HG03103 (cell line): ENCODE measurements around the gene FAM228B.

Experiments used
- ATAC-seq: cut with Tn5 transposase; IDR thresholded peaks from one replicate; pipeline ENCODE4 v1.9.1; 2021; ENCODE audit warnings: low read depth; ENCODE audit not compliant: unreplicated experiment

FAM228B gene

DNA sequence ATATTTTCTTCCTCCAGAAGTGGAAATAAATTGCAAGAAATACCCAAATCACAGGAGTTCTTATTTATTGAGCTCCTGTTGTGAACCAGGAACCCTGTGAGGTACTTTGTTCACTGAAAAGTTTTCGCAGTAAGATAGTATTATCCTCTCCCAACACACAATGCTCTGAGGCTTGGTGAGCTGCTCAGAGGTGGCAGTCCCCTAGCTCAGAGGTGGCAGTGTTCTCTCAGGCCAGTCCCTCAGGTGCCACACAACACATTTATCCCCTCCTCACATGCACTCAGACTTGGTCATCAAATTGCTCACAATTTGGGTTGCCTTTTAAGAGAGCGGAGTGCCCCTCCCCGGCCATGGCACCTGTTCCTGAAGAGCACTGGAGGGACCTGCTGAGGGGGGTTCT lies 77.5 kb downstream of the FAM228B start:
- no peak for ATAC-seq

DNA sequence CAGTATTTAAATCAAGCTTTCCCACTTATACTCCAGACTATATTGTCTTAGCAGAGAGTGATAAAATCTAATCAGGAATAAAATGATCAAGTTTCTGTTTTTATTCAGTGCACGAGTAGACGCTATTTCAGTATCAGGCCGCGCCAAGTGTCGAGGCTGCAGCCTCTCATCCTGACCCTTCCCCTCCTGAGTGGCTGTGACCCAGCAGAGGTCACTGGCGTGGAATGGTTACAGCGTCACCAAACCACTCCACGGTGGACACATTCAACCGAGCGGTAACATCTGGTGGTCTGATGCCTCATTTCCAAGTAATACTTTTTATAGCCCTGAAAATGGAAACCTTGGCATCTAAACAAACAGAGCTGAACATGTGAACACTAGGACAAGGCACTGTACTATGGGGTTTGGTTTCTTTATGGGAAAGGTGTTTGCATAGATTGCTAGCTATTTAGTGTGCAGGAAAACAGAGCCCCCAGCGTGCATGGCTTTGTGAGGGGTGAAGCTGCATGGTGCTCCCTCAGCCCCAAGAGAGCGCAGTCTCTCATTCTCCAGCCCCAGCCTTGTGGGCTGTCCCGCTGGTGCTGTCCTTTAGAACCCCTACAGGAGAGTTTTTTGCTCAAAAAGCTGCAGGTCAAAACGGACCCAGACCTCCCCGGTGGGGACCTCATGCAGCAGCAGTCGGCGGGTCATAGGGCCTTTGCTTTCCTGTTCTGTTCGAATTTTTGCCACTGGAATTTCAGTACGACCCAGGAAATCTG lies 79.9 kb downstream of the FAM228B start:
- ATAC-seq, result no peak

DNA sequence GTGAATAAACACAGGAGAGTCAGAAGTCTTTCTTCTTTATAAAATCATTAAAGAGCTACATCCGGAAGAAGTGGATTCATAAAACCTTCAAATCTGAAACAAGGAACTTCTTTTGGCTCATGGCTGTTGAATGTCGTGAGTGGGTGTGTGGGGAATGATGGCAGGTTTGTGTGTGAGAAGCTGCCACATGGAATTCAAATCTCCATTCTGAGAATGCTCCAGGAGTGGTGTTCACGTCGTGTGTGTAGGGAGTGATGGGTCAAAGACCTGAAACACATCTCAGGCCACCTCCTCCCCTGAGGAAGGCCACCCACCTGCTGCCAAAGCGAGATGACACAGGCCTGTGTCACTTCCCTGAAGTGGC lies 80.5 kb downstream of the FAM228B start:
- no peak for ATAC-seq

DNA sequence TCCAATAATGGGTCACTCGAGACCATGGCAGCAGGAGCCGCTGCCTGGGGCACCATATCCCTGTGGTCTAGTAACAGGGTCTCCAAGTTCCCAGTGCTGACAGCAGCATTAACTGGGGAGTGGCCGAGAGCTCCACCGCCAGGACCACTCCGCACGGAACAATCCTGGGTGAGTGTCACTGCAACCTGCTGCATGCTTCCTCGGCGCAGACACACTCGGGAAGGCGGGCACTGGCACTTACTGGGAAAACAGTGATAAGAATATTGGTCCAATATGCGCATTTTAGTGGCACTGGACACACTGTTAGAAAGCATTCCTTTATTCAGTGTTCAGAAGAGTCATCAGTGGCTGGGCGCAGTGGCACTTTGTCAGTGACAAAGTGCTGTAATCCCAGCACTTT lies 81.2 kb downstream of the FAM228B start:
- ATAC-seq, result no peak

DNA sequence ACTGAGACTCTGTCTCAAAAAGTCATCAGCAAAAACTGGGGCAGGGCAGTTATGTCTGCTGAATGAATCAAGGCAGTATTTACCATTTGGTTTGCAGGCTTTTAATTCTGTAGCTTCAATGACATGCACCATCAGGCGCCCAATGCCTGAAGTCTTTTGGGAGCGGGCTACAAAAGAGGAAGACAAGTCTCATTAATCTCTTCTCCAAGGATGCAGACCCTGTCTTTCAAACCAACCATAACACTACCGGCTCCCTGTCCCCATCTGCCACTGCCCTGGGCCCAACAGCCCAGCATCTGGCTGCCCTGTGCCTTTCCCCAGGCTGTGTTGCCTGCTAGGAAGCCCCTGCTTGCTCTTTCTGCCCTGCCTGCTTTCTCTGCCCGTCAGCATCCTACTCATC lies 81.9 kb downstream of the FAM228B start:
- no peak for ATAC-seq

DNA sequence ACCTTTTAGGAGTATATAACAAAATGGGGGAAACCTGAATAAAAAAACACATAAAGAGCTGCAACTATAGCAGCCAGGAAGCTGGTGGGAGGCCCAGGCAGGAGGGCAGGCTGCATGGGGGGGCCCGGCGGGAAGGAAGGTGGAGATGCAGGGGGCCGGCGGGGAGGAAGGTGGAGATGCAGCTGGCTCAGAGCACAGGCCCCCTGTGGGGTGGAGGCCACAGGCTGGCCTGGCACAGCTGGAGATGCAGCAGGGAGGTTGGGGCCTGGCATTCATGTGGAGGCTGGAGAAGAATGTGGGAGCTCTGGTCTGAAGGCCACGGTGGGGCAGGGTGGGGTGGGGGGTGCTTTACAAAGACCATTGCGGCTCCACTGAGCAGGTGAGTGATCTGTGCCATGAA lies 83.0 kb downstream of the FAM228B start:
- ATAC-seq, result no peak

DNA sequence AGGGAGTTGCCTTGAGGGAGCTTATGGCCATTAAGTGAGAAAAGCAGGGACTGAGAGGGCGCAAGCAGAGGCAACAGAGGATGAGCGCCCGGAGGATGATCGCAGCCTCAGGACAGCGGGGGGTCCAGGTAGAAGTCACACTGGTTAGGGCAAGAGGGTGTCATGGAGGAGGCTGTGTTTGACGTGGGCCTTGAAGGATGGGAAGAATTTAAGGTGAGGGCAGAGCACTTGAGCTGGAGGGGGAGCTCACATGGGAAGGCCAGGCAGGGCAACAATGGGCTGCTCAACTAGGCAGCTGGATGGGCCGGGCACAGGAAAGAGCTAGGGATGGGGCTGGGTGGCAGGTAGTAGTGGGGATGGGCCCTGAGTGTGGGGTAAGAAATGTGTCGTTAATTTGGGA lies 83.4 kb downstream of the FAM228B start:
- no peak for ATAC-seq

DNA sequence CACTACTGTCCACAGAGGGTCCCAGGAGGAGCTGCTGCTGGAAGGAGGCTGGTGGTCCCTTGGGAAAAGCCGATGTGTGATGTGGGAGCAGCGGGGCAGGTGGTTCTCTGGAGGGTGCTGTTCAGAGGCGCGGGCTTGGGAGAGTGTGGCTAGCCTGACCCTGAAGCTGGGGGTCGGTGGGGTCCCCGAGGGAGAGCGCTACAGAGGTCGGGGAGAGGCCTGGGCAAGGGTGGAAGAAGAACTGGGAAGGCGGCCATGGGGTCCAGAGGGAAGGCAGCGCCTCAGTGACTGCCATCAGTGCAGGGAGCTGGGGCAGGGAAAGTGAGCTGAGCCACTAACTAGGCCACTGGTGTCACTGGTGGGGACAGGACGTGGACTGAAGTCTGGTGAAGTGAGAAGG lies 84.1 kb downstream of the FAM228B start:
- ATAC-seq, result no peak

DNA sequence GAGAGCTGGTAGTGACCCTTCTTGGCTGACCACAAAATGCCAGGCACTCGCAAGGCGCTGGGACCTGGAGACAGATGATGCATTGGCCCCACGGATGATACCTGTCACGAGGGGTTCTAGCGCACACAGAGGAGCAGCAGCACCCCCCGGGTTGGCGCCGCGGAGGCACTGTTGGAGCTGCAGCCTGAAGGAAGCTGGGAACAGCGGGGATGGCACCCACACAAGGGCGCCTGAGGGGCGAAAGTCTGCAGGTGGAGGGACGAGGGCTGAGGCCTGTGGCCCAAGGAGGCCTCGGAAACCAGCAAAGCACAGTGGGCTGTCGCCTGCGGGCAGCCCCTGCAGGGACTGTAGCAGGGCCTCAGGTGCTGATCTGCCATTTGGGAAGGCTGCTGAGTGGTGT lies 85.2 kb downstream of the FAM228B start:
- ATAC-seq, result no peak

DNA sequence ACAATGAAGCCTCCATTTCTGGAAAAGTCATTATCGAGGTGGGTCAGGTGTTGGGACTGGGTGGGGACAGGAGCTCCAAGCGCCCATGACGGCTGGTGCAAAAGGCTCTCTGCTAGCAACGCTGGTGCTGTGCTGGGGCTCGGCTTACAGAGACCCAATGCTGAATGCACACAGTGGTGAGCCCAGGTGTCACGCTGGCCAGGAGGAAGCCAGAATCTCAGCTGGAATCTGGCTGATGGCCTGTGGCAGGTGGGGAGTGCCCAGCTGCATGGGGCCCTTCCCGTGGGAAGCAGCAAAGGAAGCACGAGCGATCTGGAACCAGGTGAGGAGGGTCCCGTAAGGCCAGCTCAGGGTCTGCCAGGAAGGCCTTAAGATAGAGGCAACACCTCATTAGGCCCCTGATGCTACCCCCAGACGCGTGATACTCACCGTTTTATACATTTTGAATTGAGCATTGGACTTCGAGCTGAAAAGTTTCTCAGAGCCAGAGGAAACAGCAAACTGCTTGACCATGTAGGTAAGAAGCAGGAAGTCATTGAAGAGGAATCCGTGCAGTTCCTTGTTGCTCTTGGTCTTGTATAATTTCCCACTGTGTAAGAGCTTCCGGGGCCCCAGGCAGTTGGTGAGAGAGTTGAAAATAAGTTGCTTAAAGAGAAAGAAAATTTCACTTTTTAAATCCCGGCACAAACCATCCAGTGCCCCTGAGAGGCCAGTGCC lies 86.3 kb downstream of the FAM228B start:
- no peak for ATAC-seq

DNA sequence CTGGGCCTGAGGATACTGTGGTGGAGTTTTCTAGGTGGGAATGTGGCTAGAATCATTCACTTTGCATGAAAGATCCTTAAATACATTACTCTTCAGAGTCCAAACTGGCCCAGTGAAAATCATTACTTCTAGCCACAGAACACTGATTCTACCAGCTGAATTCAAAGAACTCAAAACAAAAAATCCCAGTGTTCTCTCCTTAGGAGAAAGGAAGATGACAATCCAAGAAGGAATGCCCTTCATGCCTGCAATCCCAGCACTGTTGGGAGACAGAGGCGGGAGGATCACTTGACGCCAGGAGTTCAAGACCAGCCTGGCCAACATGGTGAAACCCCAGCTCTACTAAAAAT lies 86.8 kb downstream of the FAM228B start:
- no peak for ATAC-seq

DNA sequence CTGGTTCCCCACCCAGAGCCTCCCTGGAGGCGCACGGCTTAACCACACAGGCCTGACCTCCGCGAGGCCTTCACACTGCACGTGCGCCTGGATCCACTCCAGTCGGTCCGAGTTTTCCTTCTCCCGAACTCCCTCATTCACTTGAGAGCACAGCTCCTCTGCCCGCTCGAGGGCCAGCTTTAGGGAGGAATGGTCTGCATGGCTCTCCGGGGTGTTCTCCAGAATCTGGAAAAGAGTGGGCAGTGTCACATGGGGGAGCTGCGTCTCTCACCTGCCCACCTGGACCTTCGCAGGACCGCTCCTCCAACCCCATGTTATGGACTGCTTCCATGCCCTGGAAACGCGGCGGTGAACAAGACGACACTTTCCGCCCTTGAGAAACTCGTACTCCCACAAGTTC lies 87.5 kb downstream of the FAM228B start:
- no peak for ATAC-seq

DNA sequence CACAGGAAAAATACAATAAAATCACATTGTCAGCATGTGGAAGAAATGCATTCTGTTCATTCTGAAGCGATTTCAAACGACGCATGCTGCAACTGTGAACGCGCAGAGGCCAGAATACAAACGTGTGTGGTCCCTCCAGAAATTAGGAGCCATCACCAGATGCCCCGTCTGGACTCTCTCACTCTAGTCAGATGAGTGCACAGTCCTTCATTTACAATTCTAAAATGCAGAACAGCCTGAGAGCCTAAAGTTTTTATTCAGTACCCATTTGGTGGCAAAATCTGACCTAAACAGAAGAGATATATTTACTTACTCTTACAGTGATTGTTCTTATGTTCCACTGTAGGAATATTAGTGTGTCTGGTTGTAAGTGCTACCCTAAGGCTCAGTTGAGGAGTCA lies 88.1 kb downstream of the FAM228B start:
- no peak for ATAC-seq

DNA sequence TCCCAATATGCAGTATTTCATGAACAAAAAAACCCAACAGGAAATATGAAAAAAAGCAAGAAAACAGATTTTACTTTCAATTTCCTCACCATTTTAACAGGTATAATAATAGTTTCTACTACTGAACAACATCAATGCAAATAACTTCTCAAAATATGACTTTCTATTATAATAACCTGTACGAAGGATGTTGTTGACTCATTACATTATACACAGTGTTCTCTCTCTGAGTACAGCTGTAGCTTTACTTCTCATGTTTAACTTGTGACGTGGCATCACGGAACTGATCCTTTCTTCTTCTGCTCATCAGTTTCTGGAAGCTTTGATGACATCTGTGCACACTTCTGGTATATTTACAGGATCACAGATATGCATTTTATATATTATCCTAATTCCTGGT lies 91.6 kb downstream of the FAM228B start:
- ATAC-seq, result peak; percentile 84
